T1000 (cell line): Measurements from ENCODE around the gene ATP6V1F.
"Not testable (repeated sequence)": the region's sequence is repeated elsewhere in the genome, so short reads cannot be mapped to it uniquely, and the experiment has no call there.

ENCODE experiments used
- DNase-seq: peaks from one replicate; lab custom pipeline; 2025; ENCODE audit warnings: mixed read lengths; lab: John Stamatoyannopoulos, UW

Gene ATP6V1F

GRCh38 chr7:128903621-128904361, 41.1 kb downstream of the ATP6V1F start:
- DNase-seq, result no peak

GRCh38 chr7:128904381-128905197, 41.9 kb downstream of the ATP6V1F start:
- DNase-seq, result no peak

GRCh38 chr7:128906001-128906765, 43.5 kb downstream of the ATP6V1F start:
- no peak for DNase-seq

- DNase-seq, result no peak
These were observed 44.3 kb downstream of the ATP6V1F start for GRCh38 chr7:128906766-128907559.

- DNase-seq, result no peak
These were observed 46.3 kb downstream of the ATP6V1F start for GRCh38 chr7:128908750-128909624.

- DNase-seq, result no peak
These were observed 47.2 kb downstream of the ATP6V1F start for GRCh38 chr7:128909625-128910568.

- no peak for DNase-seq
These were observed 47.9 kb downstream of the ATP6V1F start, which contains the start of gene KCP for GRCh38 chr7:128910569-128910945. Gene KCP (minus strand): TSS chr7:128910709. CDS start chr7:128910676, 33 bp downstream.

- DNase-seq, result no peak
These were observed 48.9 kb downstream of the ATP6V1F start for GRCh38 chr7:128911423-128912031.

GRCh38 chr7:128912281-128912680, 49.6 kb downstream of the ATP6V1F start:
- DNase-seq, result no peak

GRCh38 chr7:128912709-128913495, 50.2 kb downstream of the ATP6V1F start:
- not testable (repeated sequence) for DNase-seq

GRCh38 chr7:128913870-128914565, 51.4 kb downstream of the ATP6V1F start:
- no peak for DNase-seq

GRCh38 chr7:128914566-128915151, 52.0 kb downstream of the ATP6V1F start:
- no peak for DNase-seq

GRCh38 chr7:128915271-128915819, 52.7 kb downstream of the ATP6V1F start:
- DNase-seq, result no peak
